Stomach (tissue), 19 donors: ENCODE data around the gene SCN9A. TPM values are rescaled to one million over a fixed set of nuclear protein-coding genes. Genes with fewer than 3 reads are reported as not detected.

Experiments used
- DNase-seq, 2 donors: peaks; one replicate each; pipeline versions ENCODE4 v3.0.0 to v3.0.0-alpha.2; 2013 to 2019
- H3K27ac ChIP-seq, 5 donors: fragments of 200-600 bp in 4 of 5; sonication (generic) in 4 of 5; one replicate each; pipeline ENCODE4 v1.5.1; 2013 to 2019; ENCODE audit warnings: mild to moderate bottlenecking in 1 of 5, moderate library complexity in 1 of 5
- H3K27me3 ChIP-seq, 3 donors: fragments of 200-600 bp; sonication (generic); one replicate each; pipeline ENCODE4 v1.5.1; 2017 to 2019; ENCODE audit warnings: mixed run types in 1 of 3
- H3K36me3 ChIP-seq, 4 donors: fragments of 200-600 bp; sonication (generic); 1 replicate in 3 of 4; 2 replicates in 1 of 4; pipeline ENCODE4 v1.5.1; 2016 to 2019
- H3K4me1 ChIP-seq, 4 donors: fragments of 200-600 bp; sonication (generic); one replicate each; pipeline ENCODE4 v1.5.1; 2016 to 2019
- H3K4me3 ChIP-seq, 4 donors: fragments of 200-600 bp; sonication (generic) in 3 of 4; one replicate each; pipeline ENCODE4 v1.5.1; 2016 to 2019; ENCODE audit warnings: mild to moderate bottlenecking in 1 of 4
- H3K9me3 ChIP-seq, 4 donors: fragments of 200-600 bp; sonication (generic); one replicate each; pipeline ENCODE4 v1.5.1; 2016 to 2019
- CTCF ChIP-seq, 7 experiments: fragments of 450-650 bp in 4 of 7; fragments of 200-600 bp in 3 of 7; sonication (generic) in 3 of 7; IDR thresholded peaks; one replicate each; pipeline ENCODE4 v1.5.1; 2016 to 2019; ENCODE audit warnings: antibody characterized with exemption in 7 of 7, control low read depth in 2 of 7, mild to moderate bottlenecking in 1 of 7
- EP300 ChIP-seq: sonication (generic); formaldehyde crosslinking; IDR thresholded peaks from one replicate; pipeline ENCODE4 v1.6.1; 2017; ENCODE audit warnings: antibody characterized with exemption
- POLR2A ChIP-seq, 4 donors: fragments of 450-650 bp; IDR thresholded peaks; one replicate each; pipeline ENCODE4 v1.6.1; 2016; ENCODE audit warnings: antibody characterized with exemption in 4 of 4, control low read depth in 2 of 4, mild to moderate bottlenecking in 1 of 4, moderate library complexity in 1 of 4
- POLR2AphosphoS5 ChIP-seq, 3 donors: sonication (generic); formaldehyde crosslinking; IDR thresholded peaks; one replicate each; pipeline ENCODE4 v1.6.1; 2016; ENCODE audit warnings: antibody characterized with exemption in 3 of 3
- WGBS, 5 donors: extraction: QIAGEN DNeasy Blood & Tissue Kit in 3 of 5; methylation state at CpG; one replicate each; pipeline versions ENCODE4 v1.1.5 to v1.1.7; 2013 to 2018; 5-methylcytosine and 5-hydroxymethylcytosine counted together
- intact Hi-C: fragments of 100-400 bp; cut with DNase I; formaldehyde crosslinking; loops from one replicate; pipeline ENCODE4 v1.15.1; 2023; ENCODE audit warnings: low total_unique reads
- long read RNA-seq, 10 donors: transcript quantifications; one replicate each; lab custom pipeline, GENCODE V29; 2026
- polyA plus RNA-seq, 3 donors: library from polyadenylated mRNA; stranded (reverse); fragments of 200-250 nt; gene quantifications; one replicate each; pipeline ENCODE4 v1.2.3, GENCODE V29; 2013
- total RNA-seq, 5 donors: library from RNA; depleted of rRNA; stranded (reverse); fragments of >200 nt; gene quantifications; one replicate each; pipeline versions ENCODE4 v1.1.0 to v1.2.3, GENCODE V29; 2014 to 2016
- donor health status: healthy with polysubstance abuse.
- donor health status: Bipolar disorder and iron deficiency.
- donor health status: healthy.

The SCN9A gene
- total RNA-seq (10 to 100 TPM in 2 of 5 donors, 1 to 10 TPM in 2, under 1 TPM in 1; 0.45 to 24.3 (median 3.9) TPM), polyA plus RNA-seq (under 1 TPM; 0.12 to 0.28 (median 0.15) TPM)
- long read RNA-seq, donor 1 = 0 reads
- long read RNA-seq, donor 2, partial matches to known transcripts = 0 of 2 reads
- long read RNA-seq, donor 2, other reads (novel, unspliced or antisense) = 0 of 2 reads
- long read RNA-seq, donor 3 = 0 reads
- long read RNA-seq, donor 4 = 0 reads
- long read RNA-seq, donor 5 = 0 reads
- long read RNA-seq, donor 6 = 0 reads
- long read RNA-seq, donor 7, partial matches to known transcripts = 0 of 2 reads
- long read RNA-seq, donor 7, other reads (novel, unspliced or antisense) = 0 of 2 reads
- long read RNA-seq, donor 8 = 0 reads
- long read RNA-seq, donor 9 = 0 reads
- long read RNA-seq, donor 10 = 0 reads

GRCh38 chr2:166375736-166376487 is at the start of gene SCN9A:
Gene SCN9A (minus strand): TSS chr2:166375944. CDS start chr2:166311756, 64,188 bp downstream.
- WGBS, 5 donors = 0 to 1% (median 1%) methylated on average over 24 to 45 of the region's 45 CpGs
- peak within 1 kb of the TSS in 3 of 5 donors; percentile 8 to 63 (median 31) for H3K27ac ChIP-seq
- peaks cover 8 to 22% (median 17%) of the 10 kb centered on the region in 4 donors for H3K4me1 ChIP-seq

GRCh38 chr2:166424841-166425240 is 49.1 kb upstream of the SCN9A start:
- TF ChIP-seq EP300 (no peak), POLR2A (IDR thresholded peaks at IDR 0.05) (no peak), POLR2AphosphoS5 (IDR thresholded peaks at IDR 0.05) (no peak), CTCF (IDR thresholded peaks at IDR 0.05) (no peak)
- no peak overlapping the region for H3K27ac ChIP-seq
- no peaks in the 10 kb centered on the region for H3K4me1 ChIP-seq
- 83 to 92% (median 86%) methylated on average over 5 of the region's 5 CpGs for WGBS, 5 donors
- no peaks in the 10 kb centered on the region for H3K36me3 ChIP-seq
- H3K27me3 ChIP-seq = no peaks in the 10 kb centered on the region
- no peaks in the 10 kb centered on the region for H3K9me3 ChIP-seq
- intact Hi-C loops = no loop called here
- DNase-seq = no peak
- H3K4me3 ChIP-seq = no peak overlapping the region

More at GRCh38 chr2:166375736-166376487, at the start of gene SCN9A:
- peak; percentile 69 to 95 for DNase-seq
- H3K4me3 ChIP-seq = peak within 1 kb of the TSS; percentile 52 to 70 (median 58)
- peaks cover 0 to 13% (median 0%) of the 10 kb centered on the region in 3 donors for H3K27me3 ChIP-seq
- intact Hi-C loops = no loop called here
- no peaks in the 10 kb centered on the region for H3K9me3 ChIP-seq
- TF ChIP-seq POLR2AphosphoS5 (IDR thresholded peaks at IDR 0.05) = peak in 1 of 3 donors; percentile 17
- TF ChIP-seq POLR2A (IDR thresholded peaks at IDR 0.05) = no peak
- H3K36me3 ChIP-seq = no peaks in the 10 kb centered on the region

DNA sequence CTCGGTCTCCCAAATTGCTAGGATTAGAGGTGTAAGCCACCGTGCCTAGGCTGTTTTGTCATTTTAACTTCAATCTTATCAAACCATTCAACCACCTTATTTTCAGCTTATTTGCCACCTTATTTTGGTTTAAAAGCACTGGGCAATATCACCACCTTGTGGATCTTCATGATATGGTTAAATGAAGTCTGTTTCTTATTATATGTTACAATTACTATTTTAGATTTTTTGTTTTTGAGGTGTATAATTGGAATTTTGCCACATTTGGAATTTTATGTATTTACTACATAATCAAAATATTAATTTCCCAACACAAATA is 43.8 kb upstream of the SCN9A start:
- Histone ChIP-seq H3K4me1 (no peaks in the 10 kb centered on the region), H3K9me3 (no peaks in the 10 kb centered on the region), H3K27me3 (no peaks in the 10 kb centered on the region), H3K27ac (no peak overlapping the region), H3K36me3 (no peaks in the 10 kb centered on the region), H3K4me3 (no peak overlapping the region)
- no peak for TF ChIP-seq POLR2A (IDR thresholded peaks at IDR 0.05)
- peak in 1 of 2 donors; percentile 54 for DNase-seq
- WGBS, 5 donors = 43 to 54% (median 49%) methylated on average over 2 of the region's 2 CpGs
- intact Hi-C loops = no loop called here

DNA sequence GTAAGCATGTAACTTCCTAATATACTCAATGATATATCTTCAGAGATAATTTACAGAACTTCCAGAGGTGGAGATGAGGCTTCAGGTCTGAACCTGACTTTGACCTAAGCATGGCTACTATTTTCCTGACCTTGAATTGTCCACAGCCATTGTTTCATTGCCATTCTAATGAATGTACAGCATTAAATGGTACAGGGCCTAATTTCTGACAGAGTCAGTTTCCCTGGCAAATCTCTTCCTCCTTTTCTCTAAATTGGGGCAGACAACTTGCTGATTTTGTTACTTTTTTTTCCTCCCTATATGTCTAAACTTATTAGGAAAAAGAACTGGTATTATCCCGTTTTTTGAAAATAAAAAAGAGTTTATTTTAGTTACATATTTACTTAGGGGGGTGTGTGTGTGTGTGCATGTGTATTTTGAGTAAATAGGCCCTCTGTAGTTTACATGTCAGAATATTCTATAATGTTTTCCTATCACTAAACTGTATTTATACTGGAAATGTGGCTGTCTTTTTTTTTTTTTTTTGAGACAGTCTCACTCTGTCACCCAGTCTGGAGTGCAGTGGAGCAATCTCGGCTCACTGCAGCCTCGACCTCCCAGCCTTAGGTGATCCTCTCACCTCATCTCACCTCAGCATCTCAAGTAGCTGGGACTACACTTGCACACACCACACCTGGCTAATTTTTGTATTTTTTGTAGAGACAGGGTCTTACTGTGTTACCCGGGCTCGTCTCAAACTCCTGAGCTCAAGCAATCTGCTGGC is 43.3 kb upstream of the SCN9A start:
- H3K4me1 ChIP-seq = no peaks in the 10 kb centered on the region
- no peaks in the 10 kb centered on the region for H3K27me3 ChIP-seq
- no peaks in the 10 kb centered on the region for H3K36me3 ChIP-seq
- WGBS, 5 donors = 41 to 61% (median 51%) methylated on average over 5 of the region's 5 CpGs
- intact Hi-C loops = no loop called here
- H3K9me3 ChIP-seq = no peaks in the 10 kb centered on the region
- no peak for TF ChIP-seq CTCF (IDR thresholded peaks at IDR 0.05)
- no peak for TF ChIP-seq POLR2A (IDR thresholded peaks at IDR 0.05)
- no peak for TF ChIP-seq EP300
- no peak for TF ChIP-seq POLR2AphosphoS5 (IDR thresholded peaks at IDR 0.05)
- no peak overlapping the region for H3K27ac ChIP-seq
- no peak overlapping the region for H3K4me3 ChIP-seq
- no peak for DNase-seq

DNA sequence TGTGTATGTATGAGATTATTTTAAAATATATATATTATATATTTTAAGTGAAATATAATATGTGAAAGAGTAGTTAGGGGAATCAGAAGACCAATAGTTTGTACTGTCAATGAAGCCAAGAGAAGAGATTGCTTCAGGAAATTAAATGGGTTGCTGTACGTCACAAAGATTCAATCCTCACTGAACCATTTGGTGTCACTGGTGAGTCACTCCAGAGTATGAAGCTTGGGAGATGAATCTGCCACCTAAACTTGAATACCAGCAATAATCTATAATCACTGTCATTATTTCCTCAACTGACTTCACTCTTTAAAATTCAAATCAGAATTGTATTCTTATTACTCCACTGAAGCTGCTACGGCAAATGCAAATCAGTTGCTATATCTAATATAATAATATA is 41.9 kb upstream of the SCN9A start:
- intact Hi-C loops = no loop called here
- H3K27ac ChIP-seq = no peak overlapping the region
- 54 to 65% (median 59%) methylated on average over 2 of the region's 2 CpGs for WGBS, 5 donors
- no peak for TF ChIP-seq POLR2A (IDR thresholded peaks at IDR 0.05)
- TF ChIP-seq EP300 = no peak
- no peak overlapping the region for H3K4me3 ChIP-seq
- H3K36me3 ChIP-seq = no peaks in the 10 kb centered on the region
- peak in 1 of 2 donors; percentile 46 for DNase-seq
- no peaks in the 10 kb centered on the region for H3K27me3 ChIP-seq
- no peaks in the 10 kb centered on the region for H3K9me3 ChIP-seq
- no peaks in the 10 kb centered on the region for H3K4me1 ChIP-seq
